GM19395 (cell line): ENCODE data around the gene TMTC1.
A peak's percentile ranks its signal among the peaks of the same experiment; 100 is the strongest.
"Not testable (repeated sequence)": the region's sequence is repeated elsewhere in the genome, so short reads cannot be mapped to it uniquely, and the experiment has no call there.

ENCODE experiments used
- ATAC-seq: cut with Tn5 transposase; IDR thresholded peaks from one replicate; pipeline ENCODE4 v1.9.1; 2021; ENCODE audit warnings: mild to moderate bottlenecking, moderate library complexity; ENCODE audit not compliant: unreplicated experiment

TMTC1 gene

GRCh38 chr12:29580971-29581370 lies 202.8 kb downstream of the TMTC1 start:
- no peak for ATAC-seq

- ATAC-seq = no peak
These were observed 205.0 kb downstream of the TMTC1 start for GRCh38 chr12:29578731-29579130.

- no peak for ATAC-seq
These were observed 205.7 kb downstream of the TMTC1 start for GRCh38 chr12:29578070-29578469.

GRCh38 chr12:29574500-29574899 lies 209.2 kb downstream of the TMTC1 start:
- no peak for ATAC-seq

- no peak for ATAC-seq
These were observed 210.8 kb downstream of the TMTC1 start for GRCh38 chr12:29572938-29573337.

GRCh38 chr12:29572464-29572863 lies 211.3 kb downstream of the TMTC1 start:
- ATAC-seq = no peak

GRCh38 chr12:29569132-29569757 lies 214.5 kb downstream of the TMTC1 start:
- ATAC-seq = no peak

- no peak for ATAC-seq
These were observed 217.3 kb downstream of the TMTC1 start for GRCh38 chr12:29566441-29566840.

- ATAC-seq = no peak
These were observed 218.0 kb downstream of the TMTC1 start for GRCh38 chr12:29565727-29566126.

- ATAC-seq = no peak
These were observed 218.8 kb downstream of the TMTC1 start for GRCh38 chr12:29564925-29565324.

- no peak for ATAC-seq
These were observed 220.1 kb downstream of the TMTC1 start for GRCh38 chr12:29563636-29564035.

GRCh38 chr12:29563071-29563470 lies 220.7 kb downstream of the TMTC1 start:
- no peak for ATAC-seq

- ATAC-seq = no peak
These were observed 221.5 kb downstream of the TMTC1 start for GRCh38 chr12:29562110-29562804.

- no peak for ATAC-seq
These were observed 222.1 kb downstream of the TMTC1 start for GRCh38 chr12:29561664-29562071.

- ATAC-seq = no peak
These were observed 224.5 kb downstream of the TMTC1 start for GRCh38 chr12:29559198-29559597.

GRCh38 chr12:29556363-29556762 lies 227.4 kb downstream of the TMTC1 start:
- ATAC-seq = no peak

- ATAC-seq = not testable (repeated sequence)
These were observed 228.3 kb downstream of the TMTC1 start for GRCh38 chr12:29555451-29555850.

GRCh38 chr12:29552994-29553748 lies 230.6 kb downstream of the TMTC1 start:
- no peak for ATAC-seq

GRCh38 chr12:29552324-29552927 lies 231.3 kb downstream of the TMTC1 start:
- ATAC-seq = peak; percentile 97

- no peak for ATAC-seq
These were observed 231.9 kb downstream of the TMTC1 start for GRCh38 chr12:29551812-29552211.

- ATAC-seq = no peak
These were observed 235.9 kb downstream of the TMTC1 start for GRCh38 chr12:29547864-29548263.
